NCI-H2227 (cell line): ENCODE measurements around the gene ANGEL1.

Experiments
- DNase-seq: peaks from one replicate; lab custom pipeline; 2025; ENCODE audit not compliant: unreplicated experiment; lab: John Stamatoyannopoulos, UW

Gene ANGEL1

GRCh38 chr14:76826122-76826521 lies 13.4 kb upstream of the ANGEL1 start, which contains the start of gene LRRC74A:
Gene LRRC74A, plus strand, starts transcription at chr14:76826408. Its CDS starts 290 bp downstream, at chr14:76826698.
- DNase-seq, result no peak

- no peak for DNase-seq
Observed at GRCh38 chr14:76820700-76821099, 8.0 kb upstream of the ANGEL1 start.

- DNase-seq, result no peak
Observed at GRCh38 chr14:76814726-76815645, 2.3 kb upstream of the ANGEL1 start.

GRCh38 chr14:76812093-76812421 lies 625 bp downstream of the ANGEL1 start:
- peak; percentile 33 for DNase-seq

GRCh38 chr14:76811561-76811960 lies 1.1 kb downstream of the ANGEL1 start:
- no peak for DNase-seq

GRCh38 chr14:76810953-76811400 lies 1.7 kb downstream of the ANGEL1 start:
- no peak for DNase-seq

- DNase-seq, result no peak
Observed at GRCh38 chr14:76810525-76810924, 2.2 kb downstream of the ANGEL1 start.

GRCh38 chr14:76808990-76809389 lies 3.7 kb downstream of the ANGEL1 start:
- DNase-seq, result no peak

- DNase-seq, result no peak
Observed at GRCh38 chr14:76808011-76808410, 4.7 kb downstream of the ANGEL1 start.

- no peak for DNase-seq
Observed at GRCh38 chr14:76806446-76806845, 6.2 kb downstream of the ANGEL1 start.

- DNase-seq, result no peak
Observed at GRCh38 chr14:76793956-76794355, 18.7 kb downstream of the ANGEL1 start.

GRCh38 chr14:76793324-76793723 lies 19.4 kb downstream of the ANGEL1 start:
- DNase-seq, result no peak

GRCh38 chr14:76792422-76792821 lies 20.3 kb downstream of the ANGEL1 start:
- no peak for DNase-seq

GRCh38 chr14:76786601-76787000 lies 26.1 kb downstream of the ANGEL1 start:
- no peak for DNase-seq

GRCh38 chr14:76784881-76785280 lies 27.8 kb downstream of the ANGEL1 start:
- peak; percentile 89 for DNase-seq

- DNase-seq, result no peak
Observed at GRCh38 chr14:76784266-76784874, 28.3 kb downstream of the ANGEL1 start.

GRCh38 chr14:76782885-76783566 lies 29.7 kb downstream of the ANGEL1 start:
- DNase-seq, result no peak

- no peak for DNase-seq
Observed at GRCh38 chr14:76782115-76782884, 30.4 kb downstream of the ANGEL1 start.

- DNase-seq, result no peak
Observed at GRCh38 chr14:76781648-76782051, 31.0 kb downstream of the ANGEL1 start.

- DNase-seq, result no peak
Observed at GRCh38 chr14:76780875-76781647, 31.6 kb downstream of the ANGEL1 start.
